Measurements from ENCODE around the gene CRYGD. TPM values are rescaled to one million over a fixed set of nuclear protein-coding genes. Genes with fewer than 3 reads are reported as not detected.

The CRYGD gene
- polyA plus RNA-seq, 1 experiment: not detected

GRCh38 chr2:208077276-208077675 lies 47.0 kb downstream of the CRYGD start:
- no peaks in the 10 kb centered on the region for H3K27me3 ChIP-seq (ENCODE audit: control insufficient read depth, insufficient read depth, low read length)
- ChIA-PET CTCF (interaction anchor here (2.2 to 14.2 kb wide), 2 partner anchors 37 to 331 kb away, joined by 10 to 195 read pairs; no protein-coding TSS in a partner anchor), POLR2A (no interaction called here)
- no peaks in the 10 kb centered on the region for H3K36me3 ChIP-seq (ENCODE audit: control insufficient read depth, insufficient read depth, low read length)
- H3K4me3 ChIP-seq (ENCODE audit: low read depth, low read length): no peak overlapping the region
- DNase-seq (ENCODE audit: low read depth): no peak
- TF ChIP-seq, protein P1, sequence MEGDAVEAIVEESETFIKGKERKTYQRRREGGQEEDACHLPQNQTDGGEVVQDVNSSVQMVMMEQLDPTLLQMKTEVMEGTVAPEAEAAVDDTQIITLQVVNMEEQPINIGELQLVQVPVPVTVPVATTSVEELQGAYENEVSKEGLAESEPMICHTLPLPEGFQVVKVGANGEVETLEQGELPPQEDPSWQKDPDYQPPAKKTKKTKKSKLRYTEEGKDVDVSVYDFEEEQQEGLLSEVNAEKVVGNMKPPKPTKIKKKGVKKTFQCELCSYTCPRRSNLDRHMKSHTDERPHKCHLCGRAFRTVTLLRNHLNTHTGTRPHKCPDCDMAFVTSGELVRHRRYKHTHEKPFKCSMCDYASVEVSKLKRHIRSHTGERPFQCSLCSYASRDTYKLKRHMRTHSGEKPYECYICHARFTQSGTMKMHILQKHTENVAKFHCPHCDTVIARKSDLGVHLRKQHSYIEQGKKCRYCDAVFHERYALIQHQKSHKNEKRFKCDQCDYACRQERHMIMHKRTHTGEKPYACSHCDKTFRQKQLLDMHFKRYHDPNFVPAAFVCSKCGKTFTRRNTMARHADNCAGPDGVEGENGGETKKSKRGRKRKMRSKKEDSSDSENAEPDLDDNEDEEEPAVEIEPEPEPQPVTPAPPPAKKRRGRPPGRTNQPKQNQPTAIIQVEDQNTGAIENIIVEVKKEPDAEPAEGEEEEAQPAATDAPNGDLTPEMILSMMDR (IDR thresholded peaks at IDR 0.05; ENCODE audit: insufficient read depth, low read depth, low read length): no peak

GRCh38 chr2:208074610-208075356 lies 49.5 kb downstream of the CRYGD start:
- no peak overlapping the region for H3K4me3 ChIP-seq (ENCODE audit: low read depth, low read length)
- TF ChIP-seq, protein P1 (IDR thresholded peaks at IDR 0.05; ENCODE audit: insufficient read depth, low read depth, low read length): no peak
- no peaks in the 10 kb centered on the region for H3K36me3 ChIP-seq (ENCODE audit: control insufficient read depth, insufficient read depth, low read length)
- POLR2A ChIA-PET: no interaction called here
- no peak for DNase-seq (ENCODE audit: low read depth)
- no peaks in the 10 kb centered on the region for H3K27me3 ChIP-seq (ENCODE audit: control insufficient read depth, insufficient read depth, low read length)
- CTCF ChIA-PET: interaction anchor here (0.6 to 14.2 kb wide), 3 partner anchors 34 to 328 kb away, joined by 3 to 195 read pairs (median 18); no protein-coding TSS in a partner anchor

DNA sequence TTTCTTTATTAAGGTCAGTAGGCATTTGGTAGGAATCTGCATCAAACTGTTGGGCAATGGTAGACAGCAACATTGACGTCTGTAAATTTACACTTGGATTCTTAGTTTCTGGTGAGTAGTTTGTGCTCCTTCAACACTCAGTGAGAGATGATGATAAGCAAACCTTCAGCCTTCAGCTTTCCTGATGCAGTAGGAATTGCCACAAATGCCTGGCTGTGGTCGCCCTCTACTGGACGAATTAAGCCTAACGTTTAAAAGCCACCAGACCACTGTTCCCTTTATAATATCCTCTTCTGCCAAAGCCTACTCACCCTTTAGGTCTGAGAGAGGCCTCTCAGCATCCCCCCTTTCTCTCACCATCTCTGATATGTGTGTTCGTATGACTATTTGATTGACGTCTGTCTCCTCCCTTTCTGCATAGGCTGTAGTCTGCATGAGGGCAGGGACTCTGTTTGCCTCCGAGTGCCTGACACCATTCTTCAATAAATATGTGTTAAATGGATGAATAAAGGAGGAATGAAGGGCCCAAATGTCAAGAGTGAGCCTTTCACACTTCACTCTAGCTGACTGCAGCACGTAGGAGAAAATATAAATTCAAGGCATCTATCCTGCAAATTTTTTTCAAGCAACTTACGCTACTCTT lies 52.0 kb downstream of the CRYGD start:
- CTCF ChIA-PET: interaction anchor here (0.7 to 14.2 kb wide), 19 partner anchors 8 to 548 kb away, joined by 3 to 195 read pairs (median 4); no protein-coding TSS in a partner anchor
- Histone ChIP-seq H3K36me3 (ENCODE audit: control insufficient read depth, insufficient read depth, low read length) (no peaks in the 10 kb centered on the region), H3K27me3 (ENCODE audit: control insufficient read depth, insufficient read depth, low read length) (no peaks in the 10 kb centered on the region; the same call in 1 of the 2 replicates), H3K4me3 (ENCODE audit: low read depth, low read length) (no peak overlapping the region)
- POLR2A ChIA-PET: no interaction called here
- no peak for DNase-seq (ENCODE audit: low read depth)
- TF ChIP-seq, protein P1 (IDR thresholded peaks at IDR 0.05; ENCODE audit: insufficient read depth, low read depth, low read length): peak; percentile 79

Other genes starting within 250 kb of the CRYGD start
- 5.0 and 5.8 TPM in 2 replicates for gene PLEKHM3, start 99.0 kb downstream of the CRYGD start, polyA plus RNA-seq (2011; rRNA removed)
- gene CRYGC, start 5.3 kb upstream of the CRYGD start, polyA plus RNA-seq (2011; rRNA removed): not detected in 2 replicates
- gene CRYGB, start 21.6 kb upstream of the CRYGD start, polyA plus RNA-seq (2011; rRNA removed): not detected in 2 replicates
- not detected in 2 replicates for gene CRYGA, start 39.1 kb upstream of the CRYGD start, polyA plus RNA-seq (2011; rRNA removed)
- not detected in 2 replicates for gene C2orf80, start 65.5 kb upstream of the CRYGD start, polyA plus RNA-seq (2011; rRNA removed)
- gene IDH1, start 130.5 kb upstream of the CRYGD start, polyA plus RNA-seq (2011; rRNA removed): 41.9 and 63.2 TPM in 2 replicates
- gene PIKFYVE, start 141.7 kb upstream of the CRYGD start, polyA plus RNA-seq (2011; rRNA removed): 11.5 and 17.6 TPM in 2 replicates

Measured in BJ (cell line).